T-helper 9 cell (primary cell): ENCODE data around the gene UBAC2.

ENCODE experiments used
- DNase-seq: peaks from one replicate; pipeline ENCODE4 v3.0.0-alpha.2; 2020

The UBAC2 gene

DNA sequence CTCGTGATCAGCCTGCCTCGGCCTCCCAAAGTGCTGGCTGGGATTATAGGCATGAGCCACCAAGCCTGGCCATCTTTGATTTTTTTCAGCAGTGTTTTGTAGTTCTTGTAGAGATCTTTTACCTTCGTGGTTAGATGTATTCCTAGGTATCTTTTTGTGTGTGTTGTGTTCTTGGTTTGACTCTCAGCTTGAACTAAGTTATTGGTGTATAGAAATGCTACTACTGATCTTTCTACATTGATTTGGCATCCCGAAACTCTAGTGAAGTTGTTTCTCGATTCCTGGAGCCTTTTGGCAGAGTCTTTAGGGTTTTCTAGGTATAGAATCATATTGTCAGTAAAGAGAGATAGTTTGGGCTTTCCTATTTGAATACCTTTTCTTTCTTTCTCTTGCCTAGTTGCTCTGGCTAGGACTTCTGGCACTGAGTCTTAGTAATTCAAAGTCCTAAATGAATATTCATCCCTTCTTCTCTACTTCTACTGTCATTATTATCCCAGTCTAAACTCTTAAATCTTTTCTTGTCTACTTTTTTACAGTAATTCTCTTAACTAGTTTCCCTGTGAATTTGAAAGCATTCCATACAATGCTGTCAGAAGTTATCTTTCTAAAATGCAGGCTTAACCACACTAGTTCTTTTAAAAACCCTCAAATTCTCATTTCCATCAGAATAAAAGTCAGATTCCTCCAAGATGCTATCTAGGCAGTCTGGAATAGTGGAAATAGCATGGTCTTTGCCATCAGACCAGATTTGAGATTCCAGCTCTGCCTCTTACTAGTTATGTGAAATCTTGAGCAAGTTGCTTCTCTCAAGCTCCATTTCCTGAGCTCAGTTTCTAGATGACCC, 50.5 kb downstream of the UBAC2 start:
- no peak for DNase-seq

DNA sequence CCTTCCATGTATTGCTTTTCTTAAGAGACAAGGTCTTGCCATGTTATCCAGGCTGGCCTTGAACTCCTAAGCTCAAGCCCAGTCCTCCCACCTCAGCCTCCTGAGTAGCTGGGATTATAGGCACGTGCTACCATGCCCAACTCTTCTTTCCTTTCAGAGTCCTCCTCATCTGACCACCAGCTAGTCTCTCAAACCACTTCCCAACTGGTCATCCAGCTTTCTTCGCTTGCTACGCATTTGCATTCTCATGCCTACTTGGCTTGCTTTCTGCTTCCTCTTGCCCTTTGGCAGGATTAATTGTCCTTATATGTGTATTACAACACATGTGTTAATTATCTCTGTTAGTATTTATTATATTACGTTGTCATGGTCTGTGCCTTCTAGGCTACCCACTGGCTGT, 51.3 kb downstream of the UBAC2 start:
- no peak for DNase-seq

DNA sequence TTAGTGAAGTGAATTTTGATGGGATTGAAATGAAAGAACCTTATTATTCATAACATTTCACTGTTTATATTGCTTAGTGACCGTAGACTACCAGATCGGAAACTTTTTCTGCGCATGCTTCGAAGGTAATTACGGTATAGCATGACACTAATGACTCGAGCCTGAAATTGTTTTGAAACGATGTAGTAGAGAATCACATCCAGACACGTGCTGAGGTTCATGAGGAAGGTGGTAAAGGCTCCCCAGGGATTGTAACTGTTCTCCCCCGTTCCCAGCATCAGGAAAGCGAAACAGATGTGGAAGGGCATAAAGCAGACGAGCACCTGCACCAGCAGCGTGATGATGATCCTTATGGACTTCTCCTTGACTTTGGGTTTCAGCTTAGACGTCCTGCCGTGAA, 54.2 kb downstream of the UBAC2 start:
- DNase-seq = no peak

DNA sequence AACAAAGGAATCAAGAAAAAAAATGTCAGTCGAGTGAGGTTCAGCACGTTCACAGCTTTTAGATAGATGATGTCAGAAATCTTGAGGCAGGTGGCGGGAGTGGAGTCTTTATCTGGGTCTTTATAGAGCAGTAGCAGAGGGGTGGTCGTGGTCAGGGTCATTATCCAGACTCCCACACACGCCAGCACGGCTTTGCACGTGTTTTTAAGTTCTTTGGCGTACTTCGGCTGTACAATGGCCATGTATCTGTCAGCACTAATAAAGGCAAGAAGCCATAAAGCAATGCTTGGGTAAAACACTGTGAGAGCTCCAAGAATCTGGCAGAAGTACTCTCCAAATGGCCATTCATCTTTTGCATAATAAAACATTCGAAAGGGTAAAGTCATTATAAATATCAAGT, 54.6 kb downstream of the UBAC2 start:
- no peak for DNase-seq

DNA sequence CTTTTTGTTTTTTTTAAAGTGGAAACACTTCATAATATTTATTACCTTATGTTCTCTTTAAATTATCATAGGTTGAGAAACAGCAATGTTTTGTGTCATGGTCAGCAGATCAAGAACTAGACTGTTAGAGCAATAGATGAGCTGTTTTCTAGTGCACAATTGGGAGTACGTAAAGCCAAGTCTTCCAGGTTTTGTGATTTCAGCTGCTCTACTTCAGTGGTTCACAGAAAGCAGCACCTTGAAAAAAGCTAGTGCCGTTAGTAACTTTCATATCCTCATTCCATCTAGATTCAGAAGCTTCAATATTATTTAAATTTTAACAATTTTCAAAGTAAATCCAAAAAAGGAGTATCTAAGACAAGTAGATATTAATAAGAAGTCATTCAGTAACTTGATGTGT, 55.6 kb downstream of the UBAC2 start:
- DNase-seq = no peak

DNA sequence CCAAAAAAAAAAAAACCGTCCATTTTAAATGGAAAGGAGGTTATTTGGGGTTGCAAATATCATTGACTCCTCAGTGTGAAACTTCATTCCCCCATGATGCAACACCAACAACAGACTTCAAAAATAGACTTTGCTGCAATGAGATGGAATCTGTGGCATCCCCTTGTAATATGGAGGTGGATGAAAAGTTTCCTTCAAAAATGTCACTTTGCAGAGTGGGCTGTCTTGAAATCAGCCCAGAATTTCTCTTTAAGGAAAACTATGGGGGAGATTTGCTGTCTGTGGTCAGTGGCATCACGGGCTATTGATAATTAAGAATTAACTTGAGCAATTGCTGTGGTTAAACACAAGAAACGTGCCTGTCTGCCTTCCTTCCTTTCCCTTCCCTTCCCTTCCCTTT, 56.1 kb downstream of the UBAC2 start:
- DNase-seq = no peak

DNA sequence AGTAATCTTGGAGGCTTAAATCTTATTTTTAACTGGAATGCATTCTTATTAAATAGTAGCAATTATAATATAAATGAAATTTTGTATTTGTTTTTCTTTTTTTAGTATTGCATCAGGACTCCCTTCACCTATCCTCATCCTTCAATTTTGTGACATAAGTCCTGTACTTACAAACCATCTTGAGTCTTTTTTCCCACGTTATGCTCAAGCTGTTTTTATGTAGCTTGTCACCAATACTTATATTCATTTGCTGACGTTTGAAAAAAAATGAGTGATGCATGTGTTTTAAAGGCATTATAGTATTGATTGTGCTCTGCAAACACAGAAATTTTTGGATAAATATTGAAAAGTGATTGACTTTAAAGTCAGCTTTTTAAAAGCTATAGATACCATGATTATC, 56.6 kb downstream of the UBAC2 start:
- DNase-seq = no peak

DNA sequence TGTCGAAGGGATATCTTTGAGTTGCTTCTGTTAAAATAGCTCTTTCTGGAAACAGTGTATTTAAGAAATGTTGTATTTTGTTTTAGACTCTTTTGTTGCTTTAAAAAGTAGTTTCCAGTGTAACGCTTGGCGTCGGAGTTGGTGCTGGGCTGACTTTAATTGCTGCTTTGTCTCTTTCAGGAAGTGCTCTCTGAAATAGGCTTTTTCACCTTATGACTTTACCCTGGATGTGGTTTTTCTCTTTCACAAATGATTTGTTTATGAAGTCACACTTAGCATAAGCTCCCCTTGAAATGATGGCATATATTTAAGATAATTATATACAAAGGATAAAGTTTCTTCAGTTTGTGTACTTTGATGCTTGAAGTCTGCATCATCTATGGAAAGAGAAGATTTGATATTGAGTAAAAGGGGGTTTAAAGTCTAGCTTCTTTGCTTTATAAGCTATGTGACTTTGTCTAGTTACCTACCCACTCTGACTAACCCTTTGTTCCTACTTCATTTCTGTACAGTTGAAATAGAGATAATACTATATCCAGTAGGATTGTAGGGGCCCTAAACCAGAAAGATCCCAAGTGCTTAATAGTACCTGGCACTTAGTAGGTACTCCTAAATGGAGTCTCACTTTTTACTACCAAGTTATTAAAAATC, 57.7 kb downstream of the UBAC2 start, which contains the start of gene GPR18:
TSS of gene GPR18 (minus strand) at position 170 of the 651 bp plus-strand sequence. CDS start 2,507 bp downstream, outside the sequence.
- no peak for DNase-seq

DNA sequence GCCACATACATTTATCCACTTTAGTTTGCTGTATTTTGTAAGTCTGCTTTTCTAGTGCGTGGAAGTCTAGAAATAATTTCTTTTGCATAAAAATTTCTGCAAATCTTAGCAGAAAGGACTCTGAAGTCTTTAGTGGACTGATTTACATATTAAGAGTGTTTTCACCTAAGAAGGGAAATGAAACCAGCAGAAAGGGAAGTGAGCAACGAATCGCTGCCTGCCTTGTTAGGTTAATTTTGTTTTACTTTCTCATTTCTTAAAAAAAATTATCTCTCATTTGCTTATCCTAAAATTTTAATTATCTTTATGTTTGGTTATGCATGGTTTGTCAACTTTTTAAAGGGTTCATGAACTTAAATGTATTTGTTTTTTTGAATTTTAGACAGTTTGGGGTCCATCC, 58.3 kb downstream of the UBAC2 start:
- DNase-seq = no peak

DNA sequence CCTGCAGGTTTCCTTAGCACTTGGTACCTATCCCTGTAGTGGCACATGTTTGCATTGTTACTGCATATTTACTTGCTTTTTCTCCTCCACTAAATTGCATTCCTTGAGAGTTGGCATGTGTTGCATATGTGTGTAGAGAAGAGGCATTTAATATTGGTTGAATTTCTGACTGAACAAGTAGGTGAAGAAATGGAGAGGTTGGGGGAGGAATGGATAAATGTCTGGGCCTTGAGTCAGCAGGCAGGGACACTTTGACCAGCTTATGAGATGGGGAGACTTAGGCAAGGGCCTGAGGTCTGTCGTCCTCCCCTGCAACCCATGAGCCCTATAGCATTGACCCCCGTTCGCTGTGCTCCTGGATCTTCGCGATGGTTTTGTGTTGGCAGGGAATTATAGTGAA, 59.6 kb downstream of the UBAC2 start:
- DNase-seq = no peak

DNA sequence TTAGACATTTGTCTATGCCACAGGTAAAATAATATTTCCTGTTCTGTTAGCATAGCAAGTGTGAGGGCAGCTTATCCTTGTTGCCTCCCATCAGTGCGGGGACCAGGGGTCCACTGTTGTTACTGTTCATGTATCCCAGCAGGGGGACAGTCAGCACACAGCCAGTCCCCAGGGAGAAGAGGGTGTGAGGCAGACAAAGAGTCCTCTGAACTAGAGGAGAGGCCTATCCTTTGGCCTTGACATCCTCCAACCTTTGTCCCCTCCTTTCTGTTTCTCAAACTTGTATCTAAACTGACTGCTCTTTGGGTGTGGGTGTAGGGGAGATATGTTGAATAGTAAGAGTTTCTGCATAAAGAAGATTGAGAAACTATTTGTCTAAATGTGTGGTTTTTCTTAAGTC, 60.4 kb downstream of the UBAC2 start:
- no peak for DNase-seq

DNA sequence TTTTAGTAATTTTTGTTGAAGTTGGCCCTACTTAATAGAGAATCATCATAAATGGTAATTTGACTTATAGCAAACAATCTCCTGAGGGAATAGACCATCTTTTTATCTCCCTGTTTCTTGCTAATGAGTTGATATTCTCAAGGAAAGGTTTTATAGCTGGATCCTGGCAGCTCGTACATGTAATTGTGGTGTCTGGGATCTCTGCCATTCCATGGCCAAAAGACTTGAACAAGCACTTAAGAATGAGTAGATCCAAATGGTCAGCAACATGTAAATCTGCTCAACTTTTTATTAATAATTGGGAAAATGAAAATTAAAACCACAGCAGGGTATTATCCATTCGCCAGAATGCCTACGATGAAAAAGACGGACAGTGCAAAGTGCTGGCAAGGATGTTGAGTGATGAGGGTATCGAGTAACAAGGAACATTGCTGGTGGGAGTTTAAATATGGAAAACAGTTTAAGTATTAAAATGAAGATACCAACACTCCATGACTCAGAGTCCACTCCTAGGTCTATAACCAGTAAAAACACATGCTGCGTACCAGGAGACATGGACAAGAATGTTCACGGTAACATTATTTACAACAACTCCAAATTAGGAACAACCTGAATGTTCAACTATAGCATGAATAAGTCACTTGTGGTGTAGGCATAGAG, 62.6 kb downstream of the UBAC2 start:
- no peak for DNase-seq

DNA sequence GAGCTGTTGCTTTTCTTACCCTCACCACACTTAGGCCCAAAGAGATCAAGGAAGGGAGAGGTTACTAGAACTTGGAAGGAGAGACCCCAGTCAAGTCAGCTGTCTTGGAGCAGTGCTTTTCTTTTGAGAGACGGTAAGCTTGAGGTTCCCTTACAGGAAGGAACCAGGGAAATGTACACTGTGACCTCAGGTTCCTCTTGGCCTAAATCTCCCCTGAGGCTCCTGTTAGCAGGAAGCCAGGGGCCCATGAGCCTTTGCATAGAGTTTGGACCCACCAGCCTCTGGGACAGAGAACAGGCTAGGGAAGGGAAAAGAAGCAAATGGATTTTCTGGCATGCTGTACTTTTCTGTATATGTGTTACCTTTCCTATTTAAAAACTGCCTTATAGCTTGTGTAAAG, 63.4 kb downstream of the UBAC2 start:
- no peak for DNase-seq

DNA sequence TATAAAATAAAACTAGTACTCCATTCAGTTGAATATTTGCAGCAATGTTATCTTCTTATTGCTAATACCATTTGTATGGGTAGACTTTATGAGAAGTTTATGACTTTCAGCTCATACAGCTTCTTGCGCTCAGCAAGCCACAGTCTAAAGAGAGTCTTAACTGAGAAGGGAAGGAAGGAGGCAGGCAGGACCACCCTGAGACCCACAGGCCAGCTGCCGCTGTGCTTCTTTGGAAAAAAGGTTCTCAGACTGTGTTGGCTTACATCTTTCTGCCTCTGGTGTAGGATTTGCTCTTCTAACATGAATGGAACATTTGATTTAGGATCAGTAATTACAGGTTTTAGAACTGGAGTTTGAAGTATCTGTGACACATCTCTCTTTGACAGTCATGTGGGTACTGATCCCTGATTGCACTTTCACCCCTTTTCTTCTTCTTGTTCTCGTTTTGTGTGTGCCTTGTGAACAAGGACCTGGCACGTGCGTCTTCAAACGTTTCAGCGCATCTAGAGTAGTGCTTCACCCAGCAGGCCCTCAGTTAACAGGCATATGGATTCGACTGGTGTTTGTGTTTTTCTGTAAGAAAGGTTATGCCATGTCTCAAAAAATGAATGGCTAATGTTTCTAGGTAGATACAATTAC, 64.6 kb downstream of the UBAC2 start:
- DNase-seq = no peak

DNA sequence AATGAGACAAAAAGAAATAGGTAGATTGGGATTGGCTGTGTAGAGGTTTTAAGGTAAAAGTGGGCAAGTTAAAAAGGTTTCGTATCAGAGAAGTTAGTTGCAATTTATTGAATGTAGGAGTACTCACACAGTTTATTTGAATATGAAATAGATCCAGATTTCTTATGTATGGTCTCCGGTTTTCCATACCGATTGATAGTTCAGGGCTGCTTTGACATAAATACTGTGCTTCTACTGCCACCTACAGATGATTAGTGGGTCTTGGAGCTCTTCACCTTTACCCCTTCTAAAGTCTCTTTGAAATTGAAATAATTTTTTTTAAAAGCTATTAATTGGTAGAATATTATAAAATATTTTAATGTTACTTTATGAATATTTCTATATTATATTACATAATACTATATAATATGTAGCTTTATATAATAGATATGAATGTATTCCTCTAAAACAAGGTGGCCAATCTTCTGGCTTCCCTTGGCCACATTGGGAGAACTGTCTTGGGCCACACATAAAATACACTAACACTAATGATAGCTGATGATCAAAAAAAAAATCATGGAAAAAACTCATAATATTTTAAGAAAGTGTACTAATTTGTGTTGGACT, 65.3 kb downstream of the UBAC2 start:
- DNase-seq = no peak

DNA sequence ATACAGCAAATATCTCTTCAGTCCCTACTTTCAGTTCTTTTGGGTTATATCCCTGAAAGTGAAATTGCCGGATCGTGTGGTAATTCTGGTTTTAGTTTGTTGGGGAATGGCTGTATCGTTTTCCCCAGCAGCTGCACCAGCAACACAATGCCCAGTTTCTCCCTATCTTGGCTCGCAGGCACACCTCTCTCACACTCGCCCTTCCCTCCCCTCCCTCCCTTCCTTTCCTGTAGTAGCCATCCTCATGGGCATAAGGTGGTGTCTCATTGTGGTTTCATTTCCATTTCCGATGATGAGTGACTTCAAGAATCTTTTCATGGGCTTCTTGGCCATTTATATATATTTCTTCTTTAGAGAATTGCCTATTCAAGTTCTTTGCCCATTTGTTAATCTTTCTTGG, 66.2 kb downstream of the UBAC2 start:
- DNase-seq = no peak

DNA sequence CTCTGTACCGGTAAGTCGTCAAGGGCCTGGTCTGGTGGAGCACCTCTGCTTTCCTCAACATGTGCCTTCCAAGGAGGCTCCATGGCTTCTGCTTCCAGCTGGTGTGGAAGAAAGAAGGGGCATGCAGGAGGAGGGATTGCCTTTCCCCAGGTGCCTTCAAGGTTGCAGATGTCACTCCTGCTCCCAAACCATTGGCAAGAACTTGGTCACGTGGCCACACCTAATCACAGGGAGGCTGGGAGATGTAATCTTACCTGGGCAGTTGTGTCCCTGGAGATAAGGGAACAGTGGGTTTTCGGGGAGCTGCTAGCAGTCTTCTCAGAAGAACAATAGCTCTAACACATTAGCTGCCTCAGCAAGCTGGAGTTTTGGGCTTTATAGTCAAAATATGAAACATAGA, 67.3 kb downstream of the UBAC2 start:
- DNase-seq = no peak

DNA sequence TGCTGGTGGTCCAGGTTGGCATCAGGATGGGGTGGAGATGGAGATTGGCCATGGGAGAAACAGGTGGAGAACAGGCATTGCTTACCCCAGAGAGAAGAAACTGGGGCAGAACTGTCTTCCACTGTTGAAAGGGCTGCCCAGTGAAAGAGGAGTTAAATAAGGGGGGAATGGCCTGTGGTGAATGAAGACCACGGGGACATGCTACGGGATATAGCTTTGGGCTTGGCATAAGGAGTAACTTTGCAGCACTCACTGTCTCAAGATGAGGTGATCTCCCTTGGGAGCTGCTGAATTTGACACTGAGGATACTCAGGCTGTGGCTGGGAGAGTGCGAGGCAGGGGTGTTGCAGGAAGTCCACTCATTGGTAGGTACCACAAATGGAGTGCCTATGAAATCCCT, 68.2 kb downstream of the UBAC2 start:
- no peak for DNase-seq

DNA sequence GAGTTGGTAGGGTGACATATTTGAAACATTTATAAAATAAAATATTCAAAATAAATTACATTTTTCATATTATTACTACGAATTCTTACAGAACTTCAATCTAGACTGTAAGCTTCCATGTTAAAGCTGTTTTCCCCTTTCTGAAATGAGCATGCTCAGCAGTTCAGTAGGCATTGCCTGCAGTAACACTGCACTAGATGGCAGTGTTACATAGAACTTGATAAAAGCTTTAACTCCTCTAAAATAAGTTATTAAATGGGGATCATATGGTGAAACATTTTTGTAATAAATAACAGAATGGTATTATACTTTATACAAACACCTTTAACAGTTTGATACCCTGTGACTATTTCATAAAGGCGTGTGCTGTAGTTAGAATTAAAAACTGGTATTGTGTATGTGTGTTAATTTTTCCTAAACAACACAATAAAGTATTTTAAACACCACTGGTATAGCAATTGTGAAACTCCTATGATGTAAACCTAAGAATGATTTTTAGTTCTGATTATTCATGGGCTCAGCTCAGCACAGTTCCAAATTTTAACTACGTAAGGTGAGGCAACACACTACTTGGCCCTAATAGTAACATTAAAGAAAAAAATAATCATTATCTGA, 69.1 kb downstream of the UBAC2 start:
- no peak for DNase-seq

DNA sequence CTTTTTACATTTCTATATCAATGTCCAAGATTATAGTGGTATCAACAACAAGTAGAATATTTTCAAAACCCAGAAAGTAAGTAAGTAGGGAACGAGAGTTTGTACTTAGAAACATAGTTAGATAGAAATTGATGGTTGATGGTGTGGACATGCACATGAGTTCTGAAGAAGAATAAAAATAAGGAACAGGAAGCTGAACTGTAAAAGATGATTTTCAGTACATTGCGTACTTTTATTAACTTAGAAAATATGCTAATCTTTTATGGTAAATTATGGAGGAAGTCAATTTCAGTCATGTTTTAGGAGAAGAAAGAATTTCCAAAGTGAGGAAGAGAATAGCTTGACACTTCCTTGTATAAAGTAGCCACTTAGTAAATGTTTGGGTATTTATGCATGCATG, 69.9 kb downstream of the UBAC2 start:
- DNase-seq = no peak

DNA sequence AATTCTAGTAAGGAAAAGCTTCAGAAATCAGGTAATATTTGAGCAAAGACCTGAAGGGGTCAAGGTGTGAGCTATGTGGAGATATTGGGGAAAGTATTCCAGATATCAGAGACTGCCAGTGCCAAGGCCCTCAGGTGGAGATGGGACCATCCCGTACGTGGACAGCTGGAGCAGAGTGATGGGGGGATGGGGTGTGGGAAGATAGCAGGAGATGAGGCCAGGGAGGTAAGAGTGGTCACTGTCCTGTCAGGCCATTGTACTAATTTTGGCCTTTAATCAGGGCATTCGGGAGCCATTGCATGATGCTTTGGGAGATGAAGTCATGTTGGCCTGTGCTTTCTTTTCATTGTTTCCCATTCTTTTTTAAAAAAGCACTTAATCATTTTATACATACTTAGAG, 70.6 kb downstream of the UBAC2 start:
- no peak for DNase-seq

DNA sequence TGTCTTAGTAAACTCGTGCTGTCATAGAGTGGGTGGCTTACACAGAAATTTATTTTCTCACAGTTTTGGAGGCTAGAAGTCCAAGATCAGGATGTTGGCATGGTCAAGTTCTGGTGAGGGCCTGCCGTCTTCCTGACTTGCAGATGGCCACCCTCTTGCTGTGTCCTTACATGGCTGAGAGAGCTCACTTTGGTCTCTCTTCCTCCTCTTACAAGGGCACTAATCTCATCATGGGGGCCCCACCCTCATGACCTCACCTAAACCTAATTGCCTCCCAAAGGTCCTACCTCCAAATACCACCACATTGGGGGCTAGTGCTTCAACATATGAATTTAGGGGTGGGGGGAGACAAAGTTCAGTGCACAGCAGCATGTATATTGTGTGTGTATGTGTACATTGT, 71.8 kb downstream of the UBAC2 start:
- DNase-seq = no peak

DNA sequence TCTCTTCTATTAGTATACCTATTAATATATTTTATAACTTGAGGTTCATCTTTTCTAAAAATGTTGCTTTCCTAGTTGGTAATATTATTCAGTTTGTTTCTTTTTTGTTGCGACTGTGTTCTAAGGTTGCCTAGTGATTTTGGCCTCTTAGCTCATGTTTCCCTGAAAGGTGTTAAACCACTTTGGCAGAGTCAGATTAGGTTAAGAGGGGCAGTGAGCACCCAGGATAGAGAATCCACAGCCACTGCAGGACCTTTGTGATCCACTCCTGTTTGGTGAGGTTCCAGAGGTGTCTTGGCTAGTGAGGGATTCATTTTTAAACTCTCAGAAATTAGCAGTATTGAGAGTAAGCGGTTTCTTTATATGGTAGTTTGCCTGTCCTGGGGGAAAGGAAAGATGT, 72.5 kb downstream of the UBAC2 start:
- no peak for DNase-seq
